Ovary (tissue), 1 donor: Measurements from ENCODE around the gene NPHP4.

ENCODE experiments used
- EP300 ChIP-seq: sonication (generic); formaldehyde crosslinking; IDR thresholded peaks from one replicate; pipeline ENCODE4 v1.6.1; 2017; ENCODE audit warnings: antibody characterized with exemption
- POLR2A ChIP-seq: fragments of 450-650 bp; IDR thresholded peaks from one replicate; pipeline ENCODE4 v1.6.1; 2017; ENCODE audit warnings: antibody characterized with exemption, mild to moderate bottlenecking, moderate library complexity

DNA sequence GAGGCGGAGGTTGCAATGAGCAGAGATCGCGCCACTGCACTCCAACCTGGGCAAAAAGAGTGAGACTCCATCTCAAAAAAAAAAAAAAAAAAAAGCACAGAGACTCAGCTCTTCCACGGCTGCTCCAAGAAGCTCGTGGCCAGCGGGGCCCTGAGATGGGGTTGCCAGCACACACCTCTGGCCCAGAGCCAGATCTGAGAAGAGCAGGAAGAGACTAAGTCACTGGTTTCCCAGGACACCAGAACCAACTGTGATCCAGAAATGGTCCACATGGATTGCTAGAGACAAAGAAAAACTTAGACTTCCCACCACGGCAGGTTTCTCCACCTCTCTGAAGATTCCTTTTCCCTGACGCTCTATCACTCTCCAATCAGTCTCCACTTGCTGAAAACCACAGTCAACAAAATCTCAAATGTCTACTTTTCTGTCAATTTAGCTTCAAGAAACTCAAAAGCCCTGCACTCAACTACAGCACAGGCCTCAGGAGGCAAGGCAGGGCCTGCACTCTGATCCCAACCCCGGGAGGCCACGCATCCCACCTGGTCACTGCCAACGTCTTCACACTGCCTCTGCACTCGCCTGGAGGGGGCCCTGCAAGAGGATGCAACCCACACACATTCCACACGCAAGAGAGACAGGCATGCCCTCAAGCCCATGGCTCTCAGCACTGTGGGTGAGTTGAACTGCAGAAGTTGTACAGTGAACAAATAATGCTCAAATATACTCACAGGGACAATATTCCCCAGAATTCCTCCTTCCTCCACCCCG lies 79.0 kb downstream of the NPHP4 start:
- TF ChIP-seq POLR2A (no peak), EP300 (no peak)
